ENCODE results near the gene PAGE4.

PAGE4 gene

GRCh38 chrX:49859491-49859890, 30.4 kb downstream of the PAGE4 start:
- TF ChIP-seq ZNF544 (tag by site-specific recombination; IDR thresholded peaks at IDR 0.05) (no peak), KLF1 (tag by site-specific recombination; IDR thresholded peaks at IDR 0.05) (no peak), ZNF266 (tag by site-specific recombination; IDR thresholded peaks at IDR 0.05; ENCODE audit: low read depth) (no peak), SP2 (tag by site-specific recombination; IDR thresholded peaks at IDR 0.05) (no peak), ZNF449 (tag by site-specific recombination; IDR thresholded peaks at IDR 0.05) (no peak), ZNF658 (tag by site-specific recombination; IDR thresholded peaks at IDR 0.05) (no peak), ZFP41 (tag by site-specific recombination; IDR thresholded peaks at IDR 0.05; ENCODE audit: borderline replicate concordance) (no peak), ZFP37 (tag by site-specific recombination; IDR thresholded peaks at IDR 0.05) (no peak), ZSCAN16 (tag by site-specific recombination; IDR thresholded peaks at IDR 0.05) (no peak), GLIS2 (tag by site-specific recombination; IDR thresholded peaks at IDR 0.05) (no peak), ZNF529 (tag by site-specific recombination; IDR thresholded peaks at IDR 0.05; ENCODE audit: insufficient replicate concordance) (no peak), BCL6B (tag by site-specific recombination; IDR thresholded peaks at IDR 0.05) (no peak), PBX3 (CRISPR knock-in tag; IDR thresholded peaks at IDR 0.05) (no peak), ZNF560 (tag by site-specific recombination; IDR thresholded peaks at IDR 0.05; ENCODE audit: borderline replicate concordance) (no peak)
- Histone ChIP-seq H3K4me1 (ENCODE audit: control insufficient read depth, insufficient read depth, low read length) (no peaks in the 10 kb centered on the region), H3K4me3 (ENCODE audit: low read depth, low read length) (no peak overlapping the region), H3K36me3 (ENCODE audit: control insufficient read depth in 2 of 2, insufficient read depth in 1 of 2, low read length in 2 of 2) (no peaks in the 10 kb centered on the region), H3K27ac (ENCODE audit: extremely low read depth, low read depth, low read length) (no peak overlapping the region), H3K9me3 (ENCODE audit: control insufficient read depth, insufficient read depth, low read depth, low read length) (no peaks in the 10 kb centered on the region)
- CTCF ChIA-PET, result interaction anchor here (0.8 to 1.0 kb wide), 2 partner anchors 17 to 56 kb away, joined by 3 to 4 read pairs; no protein-coding TSS in a partner anchor
- POLR2A ChIA-PET, result no interaction called here

GRCh38 chrX:49860867-49861535, 31.9 kb downstream of the PAGE4 start:
- CTCF ChIA-PET, result interaction anchor here (0.9 to 1.3 kb wide), 2 partner anchors 20 to 22 kb away, joined by 5 to 7 read pairs; no protein-coding TSS in a partner anchor

More at GRCh38 chrX:49860867-49861535, 31.9 kb downstream of the PAGE4 start:
- TF ChIP-seq ZBTB21 (tag by site-specific recombination; IDR thresholded peaks at IDR 0.05) (no peak), ZNF221 (tag by site-specific recombination; IDR thresholded peaks at IDR 0.05; ENCODE audit: borderline replicate concordance) (no peak), ZNF701 (tag by site-specific recombination; IDR thresholded peaks at IDR 0.05) (no peak), KLF8 (tag by site-specific recombination; IDR thresholded peaks at IDR 0.05) (no peak), PATZ1 (tag by site-specific recombination; IDR thresholded peaks at IDR 0.05) (no peak)
- Histone ChIP-seq H3K9me3 (ENCODE audit: control insufficient read depth, insufficient read depth, low read depth, low read length) (no peaks in the 10 kb centered on the region), H3K4me3 (ENCODE audit: low read depth, low read length) (no peak overlapping the region), H3K4me1 (ENCODE audit: control insufficient read depth, insufficient read depth, low read length) (no peaks in the 10 kb centered on the region), H3K27ac (ENCODE audit: extremely low read depth, low read depth, low read length) (no peak overlapping the region), H3K36me3 (ENCODE audit: control insufficient read depth in 2 of 2, insufficient read depth in 1 of 2, low read length in 2 of 2) (no peaks in the 10 kb centered on the region)
- POLR2A ChIA-PET, result no interaction called here

Measured in HEK293 (cell line).